SK-N-SH treated with all-trans-retinoic acid at 6 μM for 48 hours (cell line): Measurements from ENCODE around the gene FOXL2NB.

Experiments
- BACH2 ChIP-seq: fragments of 250-450 bp; sonication (Bioruptor Pico); IDR thresholded peaks from 2 replicates; pipeline ENCODE4 v1.9.0; 2021; ENCODE audit warnings: mild to moderate bottlenecking, borderline replicate concordance
- GLIS3 ChIP-seq: fragments of 250-450 bp; sonication (Bioruptor Pico); IDR thresholded peaks from 2 replicates; pipeline ENCODE4 v1.5.0; 2020; ENCODE audit warnings: mild to moderate bottlenecking, moderate library complexity
- OSR1 ChIP-seq: fragments of 250-450 bp; sonication (Bioruptor Pico); IDR thresholded peaks from 2 replicates; pipeline ENCODE4 v1.8.0; 2022; ENCODE audit warnings: moderate library complexity, mild to moderate bottlenecking, inconsistent platforms
- POU6F1 ChIP-seq: fragments of 250-450 bp; sonication (Bioruptor Pico); IDR thresholded peaks from 2 replicates; pipeline ENCODE4 v1.8.0; 2021; ENCODE audit warnings: low read depth, mild to moderate bottlenecking, moderate library complexity, borderline replicate concordance
- RARB ChIP-seq: fragments of 250-450 bp; sonication (Bioruptor Pico); IDR thresholded peaks from 2 replicates; pipeline ENCODE4 v1.8.0; 2021; ENCODE audit warnings: mild to moderate bottlenecking, moderate library complexity
- TCF4 ChIP-seq: fragments of 250-450 bp; sonication (Bioruptor Pico); IDR thresholded peaks from 2 replicates; pipeline ENCODE4 v1.8.0; 2021; ENCODE audit warnings: mild to moderate bottlenecking, moderate library complexity, borderline replicate concordance
- TOX ChIP-seq: fragments of 250-450 bp; sonication (Bioruptor Pico); IDR thresholded peaks from 2 replicates; pipeline ENCODE4 v1.8.0; 2021; ENCODE audit warnings: mild to moderate bottlenecking, moderate library complexity, borderline replicate concordance
- ZFP30 ChIP-seq: fragments of 450-650 bp; formaldehyde crosslinking; IDR thresholded peaks from 2 replicates; pipeline ENCODE4 v1.5.0; 2022; ENCODE audit warnings: mild to moderate bottlenecking, moderate library complexity
- ZNF565 ChIP-seq: fragments of 450-650 bp; formaldehyde crosslinking; conservative IDR thresholded peaks from 2 replicates; pipeline ENCODE4 v1.5.0; 2020; ENCODE audit warnings: low read depth, mild to moderate bottlenecking, moderate library complexity
- ZNF70 ChIP-seq: fragments of 450-650 bp; formaldehyde crosslinking; IDR thresholded peaks from 2 replicates; pipeline ENCODE4 v1.5.0; 2020; ENCODE audit warnings: mild to moderate bottlenecking, moderate library complexity
- ZNF8 ChIP-seq: fragments of 450-650 bp; formaldehyde crosslinking; IDR thresholded peaks from 2 replicates; pipeline ENCODE4 v1.5.0; 2020; ENCODE audit warnings: mild to moderate bottlenecking, moderate library complexity
- TF ChIP-seq, protein P1 (sequence below): fragments of 250-450 bp; sonication (Bioruptor Pico); IDR thresholded peaks from 2 replicates; pipeline ENCODE4 v1.8.0; 2020; ENCODE audit warnings: mild to moderate bottlenecking, moderate library complexity, borderline replicate concordance

- TF ChIP-seq POU6F1 (no peak), TOX (no peak), ZNF565 (CRISPR knock-in tag) (no peak), RARB (no peak), TCF4 (no peak), BACH2 (no peak), ZNF70 (CRISPR knock-in tag) (no peak), ZFP30 (CRISPR knock-in tag) (no peak), GLIS3 (no peak), OSR1 (CRISPR knock-in tag) (no peak), ZNF8 (CRISPR knock-in tag) (no peak)
- TF ChIP-seq, protein P1, sequence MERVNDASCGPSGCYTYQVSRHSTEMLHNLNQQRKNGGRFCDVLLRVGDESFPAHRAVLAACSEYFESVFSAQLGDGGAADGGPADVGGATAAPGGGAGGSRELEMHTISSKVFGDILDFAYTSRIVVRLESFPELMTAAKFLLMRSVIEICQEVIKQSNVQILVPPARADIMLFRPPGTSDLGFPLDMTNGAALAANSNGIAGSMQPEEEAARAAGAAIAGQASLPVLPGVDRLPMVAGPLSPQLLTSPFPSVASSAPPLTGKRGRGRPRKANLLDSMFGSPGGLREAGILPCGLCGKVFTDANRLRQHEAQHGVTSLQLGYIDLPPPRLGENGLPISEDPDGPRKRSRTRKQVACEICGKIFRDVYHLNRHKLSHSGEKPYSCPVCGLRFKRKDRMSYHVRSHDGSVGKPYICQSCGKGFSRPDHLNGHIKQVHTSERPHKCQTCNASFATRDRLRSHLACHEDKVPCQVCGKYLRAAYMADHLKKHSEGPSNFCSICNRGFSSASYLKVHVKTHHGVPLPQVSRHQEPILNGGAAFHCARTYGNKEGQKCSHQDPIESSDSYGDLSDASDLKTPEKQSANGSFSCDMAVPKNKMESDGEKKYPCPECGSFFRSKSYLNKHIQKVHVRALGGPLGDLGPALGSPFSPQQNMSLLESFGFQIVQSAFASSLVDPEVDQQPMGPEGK (CRISPR knock-in tag), result no peak
These were observed 47.5 kb upstream of the FOXL2NB start for GRCh38 chr3:138899351-138899991.
